K562 (cell line): ENCODE results near the gene NFIL3. TPM values are rescaled to one million over a fixed set of nuclear protein-coding genes. Genes with fewer than 3 reads are reported as not detected.

Experiments
- KLF1 ChIP-seq: fragments of 450-650 bp; IDR thresholded peaks from 2 replicates; pipeline ENCODE4 v1.6.1; 2016; ENCODE audit warnings: missing genetic modification characterization, missing compliant biosample characterization
- MXI1 ChIP-seq: IDR thresholded peaks from 2 replicates; pipeline ENCODE4 v1.6.1; 2011; ENCODE audit warnings: low read depth, mild to moderate bottlenecking, improper control_type of control experiment, low read length
- NR2C2 ChIP-seq, 2 experiments: fragments of 200-800 bp in 1 of 2; sonication (Bioruptor generic) in 1 of 2; sonication (generic) in 1 of 2; formaldehyde crosslinking in 1 of 2; IDR thresholded peaks; 2 replicates each; pipeline versions ENCODE4 v1.6.1 to v1.8.0; 2016 to 2022; ENCODE audit warnings: mild to moderate bottlenecking in 1 of 2, missing compliant biosample characterization in 1 of 2, missing genetic modification characterization in 1 of 2, missing genetic modification reagents in 1 of 2
- RBBP5 ChIP-seq: fragments of 200-600 bp; sonication (generic); IDR thresholded peaks from 2 replicates; pipeline ENCODE4 v1.6.1; 2012; ENCODE audit warnings: borderline replicate concordance, mild to moderate bottlenecking, low read length, control low read depth, inconsistent platforms; ENCODE audit not compliant: insufficient read depth, poor library complexity, severe bottlenecking
- STAT5B ChIP-seq: fragments of 250-450 bp; sonication (Bioruptor Pico); IDR thresholded peaks from 2 replicates; pipeline ENCODE4 v1.8.0; 2021; ENCODE audit warnings: mild to moderate bottlenecking, inconsistent platforms
- ZBTB1 ChIP-seq: sonication (generic); formaldehyde crosslinking; IDR thresholded peaks from 2 replicates; pipeline ENCODE4 v1.8.1; 2023; ENCODE audit warnings: missing genetic modification reagents, low read depth, mild to moderate bottlenecking, borderline replicate concordance
- polyA plus RNA-seq, 8 experiments: library from polyadenylated mRNA; depleted of rRNA in 4 of 8; stranded (reverse) in 5 of 8; unstranded in 3 of 8; fragments of >200 nt; fragmentation: Nextera tagmentation in 2 of 8; fragmentation: Illumina TruSeq in 1 of 8; extraction: Ambion mirVana in 2 of 8; extraction: Trizol in 1 of 8; gene quantifications; 2 replicates each; pipeline versions ENCODE4 v1.2.1 to v1.2.3, GENCODE V29; 2011 to 2014; ENCODE audit warnings: inconsistent platforms in 1 of 8, missing spikeins in 1 of 8
- total RNA-seq, 7 experiments: library from RNA; depleted of rRNA in 6 of 7; stranded (reverse); fragments of >200 nt in 6 of 7; fragmentation: Illumina TruSeq in 2 of 7; extraction: Trizol in 2 of 7; gene quantifications; 2 replicates each; pipeline versions ENCODE4 v1.2.1 to v1.2.3, GENCODE V29; 2011 to 2021; ENCODE audit warnings: low replicate concordance in 1 of 7
- TF ChIP-seq, protein P1 (sequence below): sonication (generic); formaldehyde crosslinking; IDR thresholded peaks from 2 replicates; pipeline ENCODE4 v1.8.0; 2022; ENCODE audit warnings: mild to moderate bottlenecking, missing genetic modification reagents
- TF ChIP-seq, protein P2 (sequence below): sonication (generic); formaldehyde crosslinking; IDR thresholded peaks from 2 replicates; pipeline ENCODE4 v1.8.1; 2023; ENCODE audit warnings: mild to moderate bottlenecking, missing genetic modification reagents
- TF ChIP-seq, protein P3 (sequence below), 2 experiments: fragments of 450-650 bp; conservative IDR thresholded peaks; 2 replicates each; pipeline ENCODE4 v1.6.1; 2017; ENCODE audit warnings: mild to moderate bottlenecking in 2 of 2, moderate library complexity in 2 of 2
- TF ChIP-seq, protein P4 (sequence below): fragments of 450-650 bp; conservative IDR thresholded peaks from 2 replicates; pipeline ENCODE4 v1.6.1; 2016; ENCODE audit warnings: missing genetic modification characterization, low read depth, mild to moderate bottlenecking, control low read depth, missing compliant biosample characterization
- TF ChIP-seq, protein P5 (sequence below): fragments of 250-450 bp; sonication (Bioruptor Pico); IDR thresholded peaks from 2 replicates; pipeline ENCODE4 v1.9.0; 2021; ENCODE audit warnings: mild to moderate bottlenecking, inconsistent platforms
- TF ChIP-seq, protein P6 (sequence below): fragments of 250-450 bp; sonication (Bioruptor Pico); IDR thresholded peaks from 2 replicates; pipeline ENCODE4 v1.4.0; 2020; ENCODE audit warnings: mild to moderate bottlenecking

NFIL3 gene
- total and polyA plus RNA-seq, 9 of the 15 experiments (the other 6 are each of a cell fraction or from before 2014, with no cell fraction given), result 3.2 to 16.1 (median 9.3) TPM

DNA sequence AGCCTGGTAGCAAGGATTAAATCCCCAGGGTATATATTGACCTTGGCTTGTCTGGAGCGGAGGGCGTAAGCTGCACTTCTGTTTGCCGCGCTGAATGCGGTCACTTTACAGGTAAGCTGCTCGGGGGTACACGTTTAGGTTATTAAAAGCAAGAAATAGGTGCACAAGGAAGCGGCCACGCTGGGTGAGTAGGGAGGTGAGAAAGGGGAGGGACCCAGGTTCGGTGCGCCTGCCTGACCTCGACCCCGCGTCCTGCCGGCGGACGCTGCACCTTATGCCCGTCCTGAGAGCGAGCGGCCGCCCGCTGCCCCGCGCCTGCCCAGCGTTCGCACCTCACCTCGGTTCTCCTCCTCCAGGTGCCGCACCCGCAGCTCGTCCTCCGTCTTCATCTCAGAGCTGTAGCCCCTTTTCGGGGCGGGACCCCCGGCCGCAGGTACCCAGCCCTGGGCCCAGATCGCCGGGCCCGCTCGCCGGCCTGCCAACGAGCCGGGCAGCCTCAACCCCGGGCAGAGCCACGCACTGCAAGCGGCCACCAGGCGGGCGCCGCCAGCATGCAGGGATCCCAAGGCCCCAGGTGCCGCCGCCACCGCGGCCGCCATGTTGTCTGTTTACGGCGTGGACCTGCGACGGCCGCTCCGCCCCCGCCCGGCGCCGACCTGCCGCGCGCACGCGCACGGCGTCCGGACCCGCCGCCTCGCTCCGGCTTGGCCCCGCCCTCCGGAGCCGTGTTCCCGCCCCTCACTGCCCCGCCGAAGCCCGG, 62.2 kb downstream of the NFIL3 start, which contains the start of gene AUH (continued):
- TF ChIP-seq NR2C2 (CRISPR knock-in tag; IDR thresholded peaks at IDR 0.05), result peak; percentile 62
- peak; percentile 82 for TF ChIP-seq NR2C2 (tag; IDR thresholded peaks at IDR 0.05)
- no peak for TF ChIP-seq STAT5B (CRISPR knock-in tag)
- TF ChIP-seq MXI1, result peak; percentile 50; the same call in 1 of the 2 replicates
- TF ChIP-seq, protein P1, sequence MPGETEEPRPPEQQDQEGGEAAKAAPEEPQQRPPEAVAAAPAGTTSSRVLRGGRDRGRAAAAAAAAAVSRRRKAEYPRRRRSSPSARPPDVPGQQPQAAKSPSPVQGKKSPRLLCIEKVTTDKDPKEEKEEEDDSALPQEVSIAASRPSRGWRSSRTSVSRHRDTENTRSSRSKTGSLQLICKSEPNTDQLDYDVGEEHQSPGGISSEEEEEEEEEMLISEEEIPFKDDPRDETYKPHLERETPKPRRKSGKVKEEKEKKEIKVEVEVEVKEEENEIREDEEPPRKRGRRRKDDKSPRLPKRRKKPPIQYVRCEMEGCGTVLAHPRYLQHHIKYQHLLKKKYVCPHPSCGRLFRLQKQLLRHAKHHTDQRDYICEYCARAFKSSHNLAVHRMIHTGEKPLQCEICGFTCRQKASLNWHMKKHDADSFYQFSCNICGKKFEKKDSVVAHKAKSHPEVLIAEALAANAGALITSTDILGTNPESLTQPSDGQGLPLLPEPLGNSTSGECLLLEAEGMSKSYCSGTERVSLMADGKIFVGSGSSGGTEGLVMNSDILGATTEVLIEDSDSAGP (CRISPR knock-in tag), result 0 out of 2 replicates have a peak, but pooled peaks have one; percentile 42
- TF ChIP-seq, protein P2, sequence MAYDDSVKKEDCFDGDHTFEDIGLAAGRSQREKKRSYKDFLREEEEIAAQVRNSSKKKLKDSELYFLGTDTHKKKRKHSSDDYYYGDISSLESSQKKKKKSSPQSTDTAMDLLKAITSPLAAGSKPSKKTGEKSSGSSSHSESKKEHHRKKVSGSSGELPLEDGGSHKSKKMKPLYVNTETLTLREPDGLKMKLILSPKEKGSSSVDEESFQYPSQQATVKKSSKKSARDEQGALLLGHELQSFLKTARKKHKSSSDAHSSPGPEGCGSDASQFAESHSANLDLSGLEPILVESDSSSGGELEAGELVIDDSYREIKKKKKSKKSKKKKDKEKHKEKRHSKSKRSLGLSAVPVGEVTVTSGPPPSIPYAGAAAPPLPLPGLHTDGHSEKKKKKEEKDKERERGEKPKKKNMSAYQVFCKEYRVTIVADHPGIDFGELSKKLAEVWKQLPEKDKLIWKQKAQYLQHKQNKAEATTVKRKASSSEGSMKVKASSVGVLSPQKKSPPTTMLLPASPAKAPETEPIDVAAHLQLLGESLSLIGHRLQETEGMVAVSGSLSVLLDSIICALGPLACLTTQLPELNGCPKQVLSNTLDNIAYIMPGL (CRISPR knock-in tag), result peak; percentile 80; the same call in 1 of the 2 replicates
- no peak for TF ChIP-seq KLF1 (tag)
- TF ChIP-seq, protein P3, sequence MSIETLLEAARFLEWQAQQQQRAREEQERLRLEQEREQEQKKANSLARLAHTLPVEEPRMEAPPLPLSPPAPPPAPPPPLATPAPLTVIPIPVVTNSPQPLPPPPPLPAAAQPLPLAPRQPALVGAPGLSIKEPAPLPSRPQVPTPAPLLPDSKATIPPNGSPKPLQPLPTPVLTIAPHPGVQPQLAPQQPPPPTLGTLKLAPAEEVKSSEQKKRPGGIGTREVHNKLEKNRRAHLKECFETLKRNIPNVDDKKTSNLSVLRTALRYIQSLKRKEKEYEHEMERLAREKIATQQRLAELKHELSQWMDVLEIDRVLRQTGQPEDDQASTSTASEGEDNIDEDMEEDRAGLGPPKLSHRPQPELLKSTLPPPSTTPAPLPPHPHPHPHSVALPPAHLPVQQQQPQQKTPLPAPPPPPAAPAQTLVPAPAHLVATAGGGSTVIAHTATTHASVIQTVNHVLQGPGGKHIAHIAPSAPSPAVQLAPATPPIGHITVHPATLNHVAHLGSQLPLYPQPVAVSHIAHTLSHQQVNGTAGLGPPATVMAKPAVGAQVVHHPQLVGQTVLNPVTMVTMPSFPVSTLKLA (conservative IDR thresholded peaks at IDR 0.05), result peak; percentile 42 to 77
- TF ChIP-seq, protein P4, sequence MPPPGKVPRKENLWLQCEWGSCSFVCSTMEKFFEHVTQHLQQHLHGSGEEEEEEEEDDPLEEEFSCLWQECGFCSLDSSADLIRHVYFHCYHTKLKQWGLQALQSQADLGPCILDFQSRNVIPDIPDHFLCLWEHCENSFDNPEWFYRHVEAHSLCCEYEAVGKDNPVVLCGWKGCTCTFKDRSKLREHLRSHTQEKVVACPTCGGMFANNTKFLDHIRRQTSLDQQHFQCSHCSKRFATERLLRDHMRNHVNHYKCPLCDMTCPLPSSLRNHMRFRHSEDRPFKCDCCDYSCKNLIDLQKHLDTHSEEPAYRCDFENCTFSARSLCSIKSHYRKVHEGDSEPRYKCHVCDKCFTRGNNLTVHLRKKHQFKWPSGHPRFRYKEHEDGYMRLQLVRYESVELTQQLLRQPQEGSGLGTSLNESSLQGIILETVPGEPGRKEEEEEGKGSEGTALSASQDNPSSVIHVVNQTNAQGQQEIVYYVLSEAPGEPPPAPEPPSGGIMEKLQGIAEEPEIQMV, result peak; percentile 49; the same call in 1 of the 2 replicates
- TF ChIP-seq, protein P5, sequence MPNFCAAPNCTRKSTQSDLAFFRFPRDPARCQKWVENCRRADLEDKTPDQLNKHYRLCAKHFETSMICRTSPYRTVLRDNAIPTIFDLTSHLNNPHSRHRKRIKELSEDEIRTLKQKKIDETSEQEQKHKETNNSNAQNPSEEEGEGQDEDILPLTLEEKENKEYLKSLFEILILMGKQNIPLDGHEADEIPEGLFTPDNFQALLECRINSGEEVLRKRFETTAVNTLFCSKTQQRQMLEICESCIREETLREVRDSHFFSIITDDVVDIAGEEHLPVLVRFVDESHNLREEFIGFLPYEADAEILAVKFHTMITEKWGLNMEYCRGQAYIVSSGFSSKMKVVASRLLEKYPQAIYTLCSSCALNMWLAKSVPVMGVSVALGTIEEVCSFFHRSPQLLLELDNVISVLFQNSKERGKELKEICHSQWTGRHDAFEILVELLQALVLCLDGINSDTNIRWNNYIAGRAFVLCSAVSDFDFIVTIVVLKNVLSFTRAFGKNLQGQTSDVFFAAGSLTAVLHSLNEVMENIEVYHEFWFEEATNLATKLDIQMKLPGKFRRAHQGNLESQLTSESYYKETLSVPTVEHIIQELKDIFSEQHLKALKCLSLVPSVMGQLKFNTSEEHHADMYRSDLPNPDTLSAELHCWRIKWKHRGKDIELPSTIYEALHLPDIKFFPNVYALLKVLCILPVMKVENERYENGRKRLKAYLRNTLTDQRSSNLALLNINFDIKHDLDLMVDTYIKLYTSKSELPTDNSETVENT (CRISPR knock-in tag), result peak; percentile 84
- TF ChIP-seq ZBTB1, result peak; percentile 58; the same call in 1 of the 2 replicates
- TF ChIP-seq, protein P6, sequence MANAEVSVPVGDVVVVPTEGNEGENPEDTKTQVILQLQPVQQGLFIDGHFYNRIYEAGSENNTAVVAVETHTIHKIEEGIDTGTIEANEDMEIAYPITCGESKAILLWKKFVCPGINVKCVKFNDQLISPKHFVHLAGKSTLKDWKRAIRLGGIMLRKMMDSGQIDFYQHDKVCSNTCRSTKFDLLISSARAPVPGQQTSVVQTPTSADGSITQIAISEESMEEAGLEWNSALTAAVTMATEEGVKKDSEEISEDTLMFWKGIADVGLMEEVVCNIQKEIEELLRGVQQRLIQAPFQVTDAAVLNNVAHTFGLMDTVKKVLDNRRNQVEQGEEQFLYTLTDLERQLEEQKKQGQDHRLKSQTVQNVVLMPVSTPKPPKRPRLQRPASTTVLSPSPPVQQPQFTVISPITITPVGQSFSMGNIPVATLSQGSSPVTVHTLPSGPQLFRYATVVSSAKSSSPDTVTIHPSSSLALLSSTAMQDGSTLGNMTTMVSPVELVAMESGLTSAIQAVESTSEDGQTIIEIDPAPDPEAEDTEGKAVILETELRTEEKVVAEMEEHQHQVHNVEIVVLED (CRISPR knock-in tag), result peak; percentile 76
- TF ChIP-seq RBBP5, result peak; percentile 96
